K562 (cell line): Measurements from ENCODE around the gene CPZ. TPM values are rescaled to one million over a fixed set of nuclear protein-coding genes. Genes with fewer than 3 reads are reported as not detected.

Experiments
- ATAC-seq: fragments of 200-7000 bp; cut with Tn5 transposase; 3 replicates; pipeline ENCODE4 v1.9.1; 2020; ENCODE audit warnings: moderate library complexity
- BruUV-seq: library from RNA; stranded (reverse); fragments of 400-500 nt; replicated peaks from 2 replicates; lab custom pipeline; 2021; lab: Mats Ljungman, UMichigan
- CTCF ChIA-PET: fragments of 300-600 bp; formaldehyde crosslinking; extraction: SDS; loops from one replicate; lab custom pipeline; 2021; ENCODE audit warnings: low intra/inter-chr PET ratio; lab: Yijun Ruan, JAX
- POLR2A ChIA-PET: fragments of 300-600, 350-650 bp; sonication (Branson Sonifier 250); formaldehyde crosslinking; extraction: SDS; loops from one replicate; lab custom pipeline; 2021; ENCODE audit warnings: antibody characterized with exemption, inconsistent platforms; lab: Yijun Ruan, JAX
- DNase-seq, 4 experiments: peaks; one replicate each; pipeline versions ENCODE4 v3.0.0 to v3.0.0-alpha.2; 2011 to 2018; ENCODE audit warnings: low spot score in 3 of 4, mixed read lengths in 3 of 4; ENCODE audit errors: extremely low read depth in 1 of 4
- FAIRE-seq: peaks from 2 replicates; lab custom pipeline; 2011; peaks lifted over from hg19 to GRCh38; lab: Jason Lieb, UNC
- H2AFZ ChIP-seq: 2 replicates; pipeline ENCODE4 v1.6.0; 2011; ENCODE audit warnings: low read depth, low read length, control low read depth, inconsistent platforms
- H3K27ac ChIP-seq: fragments of 200-600 bp; 3 replicates; pipeline ENCODE4 v1.8.0; 2011; ENCODE audit warnings: low read depth, mild to moderate bottlenecking, control low read depth, inconsistent platforms, low read length, moderate library complexity, mixed read lengths; ENCODE audit errors: extremely low read depth
- H3K27me3 ChIP-seq, 2 experiments: fragments of 300-600 bp in 1 of 2; 2 replicates in 1 of 2; 3 replicates in 1 of 2; pipeline versions ENCODE4 v1.6.0 to v1.8.0; 2011; ENCODE audit warnings: inconsistent platforms in 2 of 2, low read length in 2 of 2, mild to moderate bottlenecking in 1 of 2, mixed read lengths in 1 of 2, moderate library complexity in 1 of 2; ENCODE audit not compliant: control insufficient read depth in 2 of 2, insufficient read depth in 2 of 2
- H3K36me3 ChIP-seq: fragments of 300-600 bp; 3 replicates; pipeline ENCODE4 v1.8.0; 2011; ENCODE audit warnings: mild to moderate bottlenecking, low read length, inconsistent platforms; ENCODE audit not compliant: control insufficient read depth, insufficient read depth
- H3K4me1 ChIP-seq, 2 experiments: fragments of 200-600 bp in 1 of 2; replicated peaks in 1 of 2; 2 replicates in 1 of 2; 3 replicates in 1 of 2; pipeline versions ENCODE4 v1.5.1 to v1.8.0; 2011; ENCODE audit warnings: inconsistent platforms in 2 of 2, low read length in 2 of 2, mild to moderate bottlenecking in 1 of 2, mixed read lengths in 1 of 2, moderate library complexity in 1 of 2; ENCODE audit not compliant: control insufficient read depth in 2 of 2, insufficient read depth in 2 of 2
- H3K4me2 ChIP-seq: 2 replicates; pipeline ENCODE4 v1.6.1; 2011; ENCODE audit warnings: low read length, control low read depth, inconsistent platforms, mixed read lengths; ENCODE audit not compliant: insufficient read depth
- H3K4me3 ChIP-seq: fragments of 200-600 bp; sonication (generic), shearing (Covaris generic); 2 replicates; pipeline ENCODE4 v1.5.1; 2016; ENCODE audit warnings: control low read depth, inconsistent platforms
- H3K79me2 ChIP-seq: fragments of 200-600 bp; 3 replicates; pipeline ENCODE4 v1.8.0; 2011; ENCODE audit warnings: low read length, inconsistent platforms; ENCODE audit not compliant: control insufficient read depth, insufficient read depth
- H3K9ac ChIP-seq, 2 experiments: 2 replicates each; pipeline versions ENCODE4 v1.6.0 to v1.6.1; 2011; ENCODE audit warnings: low read depth in 2 of 2, low read length in 2 of 2, control low read depth in 1 of 2, inconsistent platforms in 1 of 2, mild to moderate bottlenecking in 1 of 2, mixed read lengths in 1 of 2; ENCODE audit not compliant: insufficient read depth in 1 of 2
- H3K9me1 ChIP-seq: one replicate; pipeline ENCODE4 v1.6.0; 2011; ENCODE audit warnings: inconsistent platforms, mild to moderate bottlenecking, low read length, moderate library complexity; ENCODE audit not compliant: control insufficient read depth, insufficient read depth
- H3K9me3 ChIP-seq: replicated peaks from 2 replicates; pipeline ENCODE4 v1.5.1; 2011; ENCODE audit warnings: low read depth, low read length, inconsistent platforms; ENCODE audit not compliant: control insufficient read depth, insufficient read depth
- H4K20me1 ChIP-seq: replicated peaks from 2 replicates; pipeline ENCODE4 v1.6.1; 2011; ENCODE audit warnings: low read length, inconsistent platforms, mixed read lengths; ENCODE audit not compliant: control insufficient read depth, insufficient read depth
- KHSRP ChIP-seq: fragments of 450-650 bp; IDR thresholded peaks from 2 replicates; pipeline ENCODE4 v1.6.1; 2017
- KLF6 ChIP-seq: fragments of 250-450 bp; sonication (Bioruptor Pico); IDR thresholded peaks from 2 replicates; pipeline ENCODE4 v1.4.0; 2020; ENCODE audit warnings: mild to moderate bottlenecking, moderate library complexity, borderline replicate concordance
- ZNF639 ChIP-seq, 2 experiments: fragments of 200-800 bp in 1 of 2; sonication (Bioruptor generic) in 1 of 2; sonication (generic) in 1 of 2; formaldehyde crosslinking in 1 of 2; IDR thresholded peaks in 1 of 2; conservative IDR thresholded peaks in 1 of 2; 2 replicates each; pipeline versions ENCODE4 v1.5.0 to v1.6.1; 2016 to 2020; ENCODE audit warnings: missing compliant biosample characterization in 1 of 2, missing genetic modification characterization in 1 of 2, missing genetic modification reagents in 1 of 2
- ZSCAN29 ChIP-seq: fragments of 450-650 bp; IDR thresholded peaks from 2 replicates; pipeline ENCODE4 v1.6.1; 2017
- WGBS: fragments of 100-300 bp; shearing (Covaris generic); methylation state at CpG from one replicate; pipeline ENCODE4 v1.1.6; 2016; ENCODE audit warnings: low coverage, mixed read lengths; ENCODE audit not compliant: insufficient coverage; ENCODE audit errors: missing lambda C conversion rate; 5-methylcytosine and 5-hydroxymethylcytosine counted together
- in situ Hi-C: fragments of 300-500 bp; cut with MboI; formaldehyde crosslinking; loops from 4 replicates; pipeline ENCODE4 v1.15.0; 2018; ENCODE audit warnings: inconsistent platforms, mixed read lengths
- intact Hi-C: fragments of 100-400 bp; cut with micrococcal nuclease; formaldehyde crosslinking; loops from 2 replicates; pipeline ENCODE4 v1.14.2; 2022
- polyA plus RNA-seq, 8 experiments: library from polyadenylated mRNA; depleted of rRNA in 4 of 8; stranded (reverse) in 5 of 8; unstranded in 3 of 8; fragments of >200 nt; fragmentation: Nextera tagmentation in 2 of 8; fragmentation: Illumina TruSeq in 1 of 8; extraction: Ambion mirVana in 2 of 8; extraction: Trizol in 1 of 8; gene quantifications; 2 replicates each; pipeline versions ENCODE4 v1.2.1 to v1.2.3, GENCODE V29; 2011 to 2014; ENCODE audit warnings: inconsistent platforms in 1 of 8, missing spikeins in 1 of 8
- total RNA-seq, 7 experiments: library from RNA; depleted of rRNA in 6 of 7; stranded (reverse); fragments of >200 nt in 6 of 7; fragmentation: Illumina TruSeq in 2 of 7; extraction: Trizol in 2 of 7; gene quantifications; 2 replicates each; pipeline versions ENCODE4 v1.2.1 to v1.2.3, GENCODE V29; 2011 to 2021; ENCODE audit warnings: low replicate concordance in 1 of 7

CPZ gene
- total and polyA plus RNA-seq, 9 of the 15 experiments (the other 6 are each of a cell fraction or from before 2014, with no cell fraction given), result 0.06 to 2.2 (median 1.2) TPM; not detected in 1

- Histone ChIP-seq H2AFZ (no peak overlapping the region), H3K4me2 (no peak overlapping the region), H3K9ac (no peak overlapping the region), H3K79me2 (no peaks in the 10 kb centered on the region), H3K4me1 (peaks cover 0 to 25% of the 10 kb centered on the region in 2 experiments; a peak in 3 of 5 replicates), H3K36me3 (no peaks in the 10 kb centered on the region), H3K27me3 (peaks cover 0 to 54% of the 10 kb centered on the region in 2 experiments; a peak in 3 of 5 replicates), H3K27ac (no peak overlapping the region), H3K9me3 (no peaks in the 10 kb centered on the region), H4K20me1 (peaks cover 6% of the 10 kb centered on the region; the same call in 1 of the 2 replicates), H3K9me1 (no peaks in the 10 kb centered on the region), H3K4me3 (no peak overlapping the region)
- intact Hi-C loops (no loop called here), in situ Hi-C loops (no loop called here)
- CTCF ChIA-PET, result no interaction called here
- WGBS, result 3% methylated on average over 9 of the region's 9 CpGs
- no peak for DNase-seq
- TF ChIP-seq KLF6 (CRISPR knock-in tag) (no peak), KHSRP (no peak), ZNF639 (CRISPR knock-in tag; conservative IDR thresholded peaks at IDR 0.05 in 1 of 2, IDR thresholded peaks at IDR 0.05 in 1 of 2) (no peak), ZSCAN29 (no peak)
- no TSS peak for BruUV-seq
- POLR2A ChIA-PET, result interaction anchor here (0.6 kb wide), 1 partner anchor 126 kb away, joined by 3 read pairs; no protein-coding TSS in a partner anchor
- no peak for FAIRE-seq
- ATAC-seq, result no peak
Observed at GRCh38 chr4:8582941-8583654, 9.5 kb upstream of the CPZ start.
